ENCODE results near the gene PDILT.
"Not testable (repeated sequence)": the region's sequence is repeated elsewhere in the genome, so short reads cannot be mapped to it uniquely, and the experiment has no call there.

Gene PDILT

DNA sequence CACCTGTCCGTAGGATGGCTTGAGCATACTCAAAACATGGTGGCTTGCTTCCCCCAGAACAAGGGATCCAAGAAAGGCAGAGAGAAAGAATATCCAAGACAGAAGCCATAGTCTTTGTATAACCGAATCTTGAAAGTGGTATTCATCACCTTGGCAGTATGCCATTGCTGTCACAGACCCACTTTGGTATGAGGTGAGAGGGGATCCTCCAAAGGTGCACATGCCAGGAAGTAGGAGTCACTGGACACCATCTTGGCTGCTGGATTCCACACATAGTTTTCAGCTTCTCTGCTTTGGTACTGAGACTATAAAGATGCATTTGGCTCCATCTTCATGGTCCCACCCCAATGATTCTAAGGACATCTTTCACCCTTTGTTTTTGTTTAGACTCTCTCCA lies 22.9 kb upstream of the PDILT start:
- not testable (repeated sequence) for H3K27me3 ChIP-seq (ENCODE audit: control insufficient read depth, insufficient read depth, low read length); H3K9ac ChIP-seq (ENCODE audit: low read length); H3K4me1 ChIP-seq (ENCODE audit: control insufficient read depth, insufficient read depth, low read length); H3K4me3 ChIP-seq (ENCODE audit: low read length); H3K36me3 ChIP-seq (ENCODE audit: control insufficient read depth, insufficient read depth, low read length); H3K9me3 ChIP-seq (ENCODE audit: control insufficient read depth, low read length)

DNA sequence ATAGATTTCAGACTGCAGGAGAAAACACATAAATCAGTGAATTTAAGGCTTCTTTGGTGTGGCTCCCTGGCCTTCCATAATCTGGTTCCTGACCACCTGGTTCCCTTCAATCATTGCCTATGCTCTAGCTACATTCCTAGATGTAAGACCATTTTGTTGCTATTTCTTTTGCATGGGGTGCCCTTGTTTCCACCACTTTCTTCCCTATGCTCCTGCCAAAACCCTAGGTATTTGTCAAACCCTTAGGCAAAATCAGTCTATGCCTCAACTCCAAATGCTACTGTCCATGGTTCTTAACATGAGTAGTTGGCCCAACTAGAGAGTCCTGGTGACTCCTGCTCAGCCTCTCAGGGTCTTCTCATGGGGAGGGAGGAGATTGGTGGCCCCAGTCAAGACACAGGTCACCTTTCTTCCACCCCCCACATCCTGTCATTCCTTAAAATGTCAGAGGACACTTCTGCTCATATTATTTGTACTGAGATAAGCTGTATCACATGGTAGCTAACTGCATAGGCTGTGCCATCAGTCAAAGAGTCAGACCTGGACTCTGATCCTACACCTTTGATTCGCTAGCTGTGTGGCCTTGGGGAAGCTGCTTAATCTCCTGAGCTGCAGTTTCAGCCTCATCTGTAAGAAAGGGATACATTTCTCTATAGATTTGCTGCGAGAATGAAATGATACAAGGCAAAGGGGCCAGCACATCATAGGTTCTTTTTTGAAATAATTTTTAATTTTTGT lies 19.8 kb upstream of the PDILT start:
- Histone ChIP-seq H3K27me3 (ENCODE audit: control insufficient read depth, insufficient read depth, low read length) (no peaks in the 10 kb centered on the region), H3K4me1 (ENCODE audit: control insufficient read depth, insufficient read depth, low read length) (no peaks in the 10 kb centered on the region), H3K4me3 (ENCODE audit: low read length) (no peak overlapping the region), H3K9me3 (ENCODE audit: control insufficient read depth, low read length) (no peaks in the 10 kb centered on the region), H3K9ac (ENCODE audit: low read length) (no peak overlapping the region), H3K36me3 (ENCODE audit: control insufficient read depth, insufficient read depth, low read length) (no peaks in the 10 kb centered on the region)

DNA sequence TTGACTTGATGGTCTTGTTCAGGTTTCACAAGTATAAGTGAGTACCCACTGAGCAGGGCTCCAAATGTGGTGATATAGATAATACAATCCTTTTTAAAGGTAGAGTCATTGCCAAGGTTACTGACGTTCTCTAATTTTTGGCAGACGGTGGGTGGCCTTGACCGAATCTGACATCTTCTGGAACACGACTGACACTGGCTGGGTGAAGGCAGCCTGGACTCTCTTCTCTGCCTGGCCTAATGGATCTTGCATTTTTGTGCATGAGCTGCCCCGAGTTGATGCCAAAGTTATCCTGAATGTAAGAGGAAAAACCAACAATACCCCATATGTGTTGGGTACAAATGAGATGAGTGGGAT lies 19.2 kb upstream of the PDILT start:
- not testable (repeated sequence) for H3K4me1 ChIP-seq (ENCODE audit: control insufficient read depth, insufficient read depth, low read length); H3K27me3 ChIP-seq (ENCODE audit: control insufficient read depth, insufficient read depth, low read length); H3K36me3 ChIP-seq (ENCODE audit: control insufficient read depth, insufficient read depth, low read length); H3K9ac ChIP-seq (ENCODE audit: low read length); H3K9me3 ChIP-seq (ENCODE audit: control insufficient read depth, low read length); H3K4me3 ChIP-seq (ENCODE audit: low read length)

DNA sequence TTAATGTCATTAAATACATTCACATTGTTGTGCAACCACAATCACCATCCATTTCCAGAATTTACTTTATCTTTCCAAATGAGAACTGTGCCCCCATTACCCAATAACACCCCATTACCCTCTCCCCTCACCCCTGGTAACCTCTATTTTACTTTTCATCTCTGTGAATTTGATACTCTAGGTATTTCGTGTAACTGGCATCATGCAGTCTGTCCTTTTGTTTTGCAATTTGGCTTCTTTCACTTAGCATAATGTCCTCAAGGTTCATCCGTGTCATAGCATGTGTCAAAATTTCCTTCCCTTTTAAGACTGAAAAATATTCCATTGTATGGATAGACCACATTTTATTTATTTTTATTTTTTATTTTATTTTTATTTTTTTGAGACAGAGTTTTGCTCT lies 17.2 kb upstream of the PDILT start:
- H3K9me3 ChIP-seq (ENCODE audit: control insufficient read depth, low read length); H3K36me3 ChIP-seq (ENCODE audit: control insufficient read depth, insufficient read depth, low read length); H3K4me3 ChIP-seq (ENCODE audit: low read length); H3K4me1 ChIP-seq (ENCODE audit: control insufficient read depth, insufficient read depth, low read length); H3K27me3 ChIP-seq (ENCODE audit: control insufficient read depth, insufficient read depth, low read length); H3K9ac ChIP-seq (ENCODE audit: low read length): not testable (repeated sequence)

DNA sequence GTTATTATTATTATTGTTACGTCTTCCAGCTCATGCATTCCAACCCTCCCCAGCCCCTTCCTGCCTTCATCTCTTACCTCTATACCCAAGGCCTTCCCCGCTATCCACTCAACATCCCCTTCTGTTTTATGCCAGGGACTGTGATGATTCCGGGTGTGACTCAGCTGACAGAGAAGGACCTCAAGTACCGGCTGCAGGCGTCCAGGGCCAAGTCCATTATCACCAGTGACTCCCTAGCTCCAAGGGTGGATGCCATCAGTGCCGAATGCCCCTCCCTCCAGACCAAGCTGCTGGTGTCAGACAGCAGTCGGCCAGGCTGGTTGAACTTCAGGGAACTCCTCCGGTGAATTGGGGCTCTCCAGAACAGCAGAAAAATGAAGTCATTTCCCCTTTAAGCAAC lies 14.6 kb upstream of the PDILT start:
- not testable (repeated sequence) for H3K36me3 ChIP-seq (ENCODE audit: control insufficient read depth, insufficient read depth, low read length); H3K4me1 ChIP-seq (ENCODE audit: control insufficient read depth, insufficient read depth, low read length); H3K4me3 ChIP-seq (ENCODE audit: low read length); H3K27me3 ChIP-seq (ENCODE audit: control insufficient read depth, insufficient read depth, low read length); H3K9me3 ChIP-seq (ENCODE audit: control insufficient read depth, low read length); H3K9ac ChIP-seq (ENCODE audit: low read length)

- no peaks in the 10 kb centered on the region for H3K9me3 ChIP-seq (ENCODE audit: control insufficient read depth, low read length)
- no peak overlapping the region for H3K4me3 ChIP-seq (ENCODE audit: low read length)
- H3K9ac ChIP-seq (ENCODE audit: low read length) = no peak overlapping the region
- no peaks in the 10 kb centered on the region for H3K36me3 ChIP-seq (ENCODE audit: control insufficient read depth, insufficient read depth, low read length)
- no peaks in the 10 kb centered on the region for H3K27me3 ChIP-seq (ENCODE audit: control insufficient read depth, insufficient read depth, low read length)
- no peaks in the 10 kb centered on the region for H3K4me1 ChIP-seq (ENCODE audit: control insufficient read depth, insufficient read depth, low read length)
These were observed 11.0 kb upstream of the PDILT start for GRCh38 chr16:20415541-20415940.

DNA sequence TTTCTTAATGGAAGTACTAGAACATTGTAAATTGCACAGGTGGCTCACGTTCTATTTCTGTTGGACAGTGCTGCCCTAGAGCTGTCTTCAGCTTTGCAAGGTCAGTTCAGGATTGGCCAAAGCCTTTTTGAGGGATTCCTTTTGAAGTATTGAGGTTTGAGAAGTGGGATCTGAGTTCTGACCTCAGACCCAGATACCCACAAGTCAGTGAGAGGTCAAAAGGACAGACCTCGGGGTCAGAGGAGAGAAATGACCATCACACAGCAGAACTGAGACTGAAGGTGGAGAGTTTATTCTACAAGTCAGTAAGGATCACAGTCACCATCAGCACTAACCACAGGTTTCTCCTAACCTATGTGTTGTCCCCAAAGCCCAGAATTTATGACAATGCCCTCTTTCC lies 6.5 kb upstream of the PDILT start:
- H3K9ac ChIP-seq (ENCODE audit: low read length) = no peak overlapping the region

DNA sequence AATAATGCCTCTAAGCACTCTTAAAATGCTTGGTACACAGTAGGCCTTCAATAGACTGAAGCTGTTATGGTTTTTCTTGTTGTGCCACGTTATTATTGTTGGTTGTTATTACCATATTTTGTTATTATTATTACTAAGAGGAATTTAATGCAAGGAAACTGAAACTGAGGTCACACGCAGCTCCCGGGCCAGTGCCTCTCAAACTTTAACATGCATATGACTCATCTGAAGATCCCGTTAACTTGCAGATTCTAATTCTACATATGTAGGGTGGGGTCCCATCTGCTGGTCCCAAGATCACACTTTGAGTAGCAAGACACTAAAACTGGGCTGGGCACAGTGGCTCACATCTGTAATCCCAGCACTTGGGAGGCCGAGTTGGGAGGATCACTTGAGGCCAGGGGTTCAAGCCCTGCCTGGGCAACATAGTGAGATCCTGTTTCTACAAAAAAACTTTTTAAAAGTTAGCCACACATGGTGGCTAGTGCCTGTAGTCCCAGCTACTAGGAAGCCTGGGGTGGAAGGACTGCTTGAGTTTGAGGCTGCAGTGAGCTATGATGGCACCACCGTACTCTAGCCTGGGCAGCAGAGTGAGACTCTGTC lies 5.7 kb upstream of the PDILT start:
- no peaks in the 10 kb centered on the region for H3K36me3 ChIP-seq (ENCODE audit: control insufficient read depth, insufficient read depth, low read length)
- H3K27me3 ChIP-seq (ENCODE audit: control insufficient read depth, insufficient read depth, low read length) = no peaks in the 10 kb centered on the region
- H3K9ac ChIP-seq (ENCODE audit: low read length) = no peak overlapping the region
- no peaks in the 10 kb centered on the region for H3K4me1 ChIP-seq (ENCODE audit: control insufficient read depth, insufficient read depth, low read length)
- no peaks in the 10 kb centered on the region for H3K9me3 ChIP-seq (ENCODE audit: control insufficient read depth, low read length)
- H3K4me3 ChIP-seq (ENCODE audit: low read length) = no peak overlapping the region

More for the DNA sequence above, 6.5 kb upstream of the PDILT start:
- Histone ChIP-seq H3K9me3 (ENCODE audit: control insufficient read depth, low read length) (no peaks in the 10 kb centered on the region), H3K27me3 (ENCODE audit: control insufficient read depth, insufficient read depth, low read length) (no peaks in the 10 kb centered on the region), H3K36me3 (ENCODE audit: control insufficient read depth, insufficient read depth, low read length) (no peaks in the 10 kb centered on the region), H3K4me1 (ENCODE audit: control insufficient read depth, insufficient read depth, low read length) (no peaks in the 10 kb centered on the region), H3K4me3 (ENCODE audit: low read length) (no peak overlapping the region)

DNA sequence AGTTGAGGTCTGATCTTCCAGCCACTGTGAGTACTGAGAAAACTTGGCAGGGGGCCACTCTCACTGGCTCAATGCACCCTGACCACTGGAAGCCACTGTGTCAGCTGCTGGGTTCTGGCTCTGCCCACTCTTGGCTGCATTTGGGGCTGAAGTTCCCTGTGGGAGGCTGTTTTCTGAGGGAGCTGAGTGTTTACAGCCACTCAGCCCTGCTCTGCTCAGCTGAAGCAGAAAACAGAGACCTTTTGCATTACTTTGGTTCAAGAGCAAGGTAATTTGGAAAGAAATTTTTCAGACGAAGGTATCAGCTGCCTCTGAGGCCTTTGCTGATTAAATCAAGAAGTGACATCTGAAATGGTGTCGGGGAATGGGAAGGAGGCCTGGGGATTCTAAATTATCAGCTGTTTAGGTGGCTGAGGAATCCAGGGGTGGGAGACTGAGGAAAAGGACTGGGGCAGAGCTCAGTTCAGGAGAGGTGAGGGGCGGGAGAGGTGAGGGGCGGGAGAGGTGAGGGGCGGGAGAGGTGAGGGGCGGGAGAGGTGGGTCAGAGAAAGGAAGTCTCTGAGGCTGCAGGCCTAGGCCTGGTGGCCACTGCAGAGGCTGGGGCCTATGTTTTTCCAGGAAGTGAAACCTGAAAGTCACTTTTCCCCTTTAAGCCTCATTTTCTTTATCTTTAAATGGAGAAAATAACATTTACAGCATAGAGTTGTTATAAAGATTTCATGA lies 5.0 kb upstream of the PDILT start, which contains the start of gene ACSM5:
Gene ACSM5 (plus strand): TSS at position 137 of the 723 bp plus-strand sequence. CDS start 1,951 bp downstream, outside the sequence.
- no peaks in the 10 kb centered on the region for H3K27me3 ChIP-seq (ENCODE audit: control insufficient read depth, insufficient read depth, low read length)
- H3K4me3 ChIP-seq (ENCODE audit: low read length) = no peak within 1 kb of the TSS
- H3K9me3 ChIP-seq (ENCODE audit: control insufficient read depth, low read length) = no peaks in the 10 kb centered on the region
- H3K9ac ChIP-seq (ENCODE audit: low read length) = no peak within 1 kb of the TSS
- no peaks in the 10 kb centered on the region for H3K4me1 ChIP-seq (ENCODE audit: control insufficient read depth, insufficient read depth, low read length)
- no peaks in the 10 kb centered on the region for H3K36me3 ChIP-seq (ENCODE audit: control insufficient read depth, insufficient read depth, low read length)

DNA sequence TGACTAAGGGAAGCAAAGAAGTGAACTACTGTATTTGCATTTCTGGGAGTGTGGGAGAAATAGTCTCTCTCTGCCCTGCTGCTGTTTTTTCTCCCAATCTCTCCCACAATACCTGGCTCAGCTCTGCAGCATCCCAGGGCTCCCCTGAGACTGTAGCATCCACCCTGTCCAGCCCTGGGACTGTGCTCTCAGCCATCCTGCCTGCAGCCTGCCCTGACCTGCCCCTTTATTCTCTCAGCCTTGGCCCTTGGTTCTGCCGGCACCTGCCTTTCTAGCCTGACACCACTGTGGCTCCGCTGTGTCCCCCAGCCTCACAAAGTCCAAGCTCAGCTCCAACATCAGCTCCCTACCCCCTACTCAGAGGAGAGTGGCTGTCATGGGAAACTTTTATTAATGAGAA lies 1.9 kb downstream of the PDILT start:
- Histone ChIP-seq H3K9me3 (ENCODE audit: control insufficient read depth, low read length) (no peaks in the 10 kb centered on the region), H3K27me3 (ENCODE audit: control insufficient read depth, insufficient read depth, low read length) (no peaks in the 10 kb centered on the region), H3K4me1 (ENCODE audit: control insufficient read depth, insufficient read depth, low read length) (no peaks in the 10 kb centered on the region), H3K36me3 (ENCODE audit: control insufficient read depth, insufficient read depth, low read length) (no peaks in the 10 kb centered on the region), H3K4me3 (ENCODE audit: low read length) (no peak overlapping the region), H3K9ac (ENCODE audit: low read length) (no peak overlapping the region)

DNA sequence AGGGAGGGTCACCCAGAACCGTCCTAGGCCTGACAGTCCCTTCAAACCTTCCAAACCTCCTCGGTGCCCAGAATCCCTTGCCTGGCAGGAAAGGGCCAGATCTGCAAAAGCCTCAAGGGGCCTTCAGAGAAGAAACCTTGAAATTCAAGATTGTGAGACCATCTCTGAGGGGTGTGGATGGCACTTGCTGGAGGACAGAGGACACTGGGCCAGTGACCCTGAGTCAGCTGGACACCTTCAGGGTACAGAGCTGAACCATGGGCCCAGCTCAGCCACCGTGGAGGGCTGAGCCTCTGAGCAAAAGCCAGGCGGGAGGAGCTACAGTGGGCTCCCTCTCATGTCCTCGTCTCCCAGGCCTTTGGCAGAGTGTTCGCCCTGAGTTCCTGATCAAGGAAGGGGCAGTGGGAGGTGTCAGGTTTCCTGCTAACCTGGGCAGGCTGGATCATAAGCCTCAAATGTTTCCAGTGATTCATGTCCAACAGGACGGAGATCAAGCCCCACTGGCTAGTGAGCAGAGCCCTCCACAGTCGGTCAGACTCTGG lies 3.0 kb downstream of the PDILT start:
- no peak overlapping the region for H3K4me3 ChIP-seq (ENCODE audit: low read length)
- H3K27me3 ChIP-seq (ENCODE audit: control insufficient read depth, insufficient read depth, low read length) = no peaks in the 10 kb centered on the region

GRCh38 chr16:20401066-20401465 lies 3.5 kb downstream of the PDILT start:
- no peaks in the 10 kb centered on the region for H3K36me3 ChIP-seq (ENCODE audit: control insufficient read depth, insufficient read depth, low read length)
- no peak overlapping the region for H3K9ac ChIP-seq (ENCODE audit: low read length)
- no peaks in the 10 kb centered on the region for H3K27me3 ChIP-seq (ENCODE audit: control insufficient read depth, insufficient read depth, low read length)
- H3K4me3 ChIP-seq (ENCODE audit: low read length) = no peak overlapping the region
- no peaks in the 10 kb centered on the region for H3K9me3 ChIP-seq (ENCODE audit: control insufficient read depth, low read length)
- no peaks in the 10 kb centered on the region for H3K4me1 ChIP-seq (ENCODE audit: control insufficient read depth, insufficient read depth, low read length)

More for the DNA sequence above, 3.0 kb downstream of the PDILT start:
- Histone ChIP-seq H3K4me1 (ENCODE audit: control insufficient read depth, insufficient read depth, low read length) (no peaks in the 10 kb centered on the region), H3K9me3 (ENCODE audit: control insufficient read depth, low read length) (no peaks in the 10 kb centered on the region), H3K36me3 (ENCODE audit: control insufficient read depth, insufficient read depth, low read length) (no peaks in the 10 kb centered on the region), H3K9ac (ENCODE audit: low read length) (no peak overlapping the region)

All from mucosa of stomach (tissue), 1 donor.